Prostate gland (tissue), 2 donors: ENCODE measurements around the gene FGF6. TPM values are rescaled to one million over a fixed set of nuclear protein-coding genes. Genes with fewer than 3 reads are reported as not detected.
"Not testable (repeated sequence)": the region's sequence is repeated elsewhere in the genome, so short reads cannot be mapped to it uniquely, and the experiment has no call there.

Experiments used
- DNase-seq: peaks from one replicate; pipeline ENCODE4 v3.0.0-alpha.2; 2019; ENCODE audit warnings: low spot score
- H3K27ac ChIP-seq, 2 donors: fragments of 200-600 bp; sonication (generic); 2 replicates each; pipeline ENCODE4 v1.5.1; 2017 to 2019
- H3K27me3 ChIP-seq: fragments of 200-600 bp; sonication (generic); replicated peaks from 2 replicates; pipeline ENCODE4 v1.5.1; 2019; ENCODE audit not compliant: insufficient read depth
- H3K36me3 ChIP-seq, 2 donors: fragments of 200-600 bp; sonication (generic); 1 replicate in 1 of 2; 2 replicates in 1 of 2; pipeline versions ENCODE4 v1.5.1 to v1.8.1; 2017 to 2019
- H3K4me1 ChIP-seq: fragments of 200-600 bp; sonication (generic); replicated peaks from 2 replicates; pipeline ENCODE4 v1.5.1; 2019
- H3K4me3 ChIP-seq, 2 donors: fragments of 200-600 bp; sonication (generic); 2 replicates each; pipeline ENCODE4 v1.5.1; 2017 to 2019
- H3K9me3 ChIP-seq: fragments of 200-600 bp; sonication (generic); 2 replicates; pipeline ENCODE4 v1.5.1; 2017
- POLR2A ChIP-seq: fragments of 450-650 bp; IDR thresholded peaks from one replicate; pipeline ENCODE4 v1.6.1; 2016; ENCODE audit warnings: antibody characterized with exemption, mild to moderate bottlenecking
- POLR2AphosphoS5 ChIP-seq: sonication (generic); formaldehyde crosslinking; IDR thresholded peaks from one replicate; pipeline ENCODE4 v1.6.1; 2017; ENCODE audit warnings: antibody characterized with exemption
- WGBS: methylation state at CpG from one replicate; pipeline ENCODE4 v1.1.5; 2018; 5-methylcytosine and 5-hydroxymethylcytosine counted together
- intact Hi-C: fragments of 100-400 bp; cut with DNase I; formaldehyde crosslinking; loops from one replicate; pipeline ENCODE4 v1.14.2; 2022
- total RNA-seq, 2 donors: library from RNA; depleted of rRNA; stranded (reverse); fragments of >200 nt; gene quantifications; one replicate each; pipeline ENCODE4 v1.1.0, GENCODE V29; 2016
- TF ChIP-seq, protein P1 (sequence below), 4 experiments: fragments of 200-600 bp in 2 of 4; fragments of 450-650 bp in 2 of 4; sonication (generic) in 2 of 4; IDR thresholded peaks; 1 replicate in 3 of 4; 2 replicates in 1 of 4; pipeline ENCODE4 v1.5.1; 2016 to 2019; ENCODE audit warnings: antibody characterized with exemption in 4 of 4, mild to moderate bottlenecking in 2 of 4, moderate library complexity in 2 of 4

FGF6 gene
- total RNA-seq, 2 donors from 2014 or later = not detected

DNA sequence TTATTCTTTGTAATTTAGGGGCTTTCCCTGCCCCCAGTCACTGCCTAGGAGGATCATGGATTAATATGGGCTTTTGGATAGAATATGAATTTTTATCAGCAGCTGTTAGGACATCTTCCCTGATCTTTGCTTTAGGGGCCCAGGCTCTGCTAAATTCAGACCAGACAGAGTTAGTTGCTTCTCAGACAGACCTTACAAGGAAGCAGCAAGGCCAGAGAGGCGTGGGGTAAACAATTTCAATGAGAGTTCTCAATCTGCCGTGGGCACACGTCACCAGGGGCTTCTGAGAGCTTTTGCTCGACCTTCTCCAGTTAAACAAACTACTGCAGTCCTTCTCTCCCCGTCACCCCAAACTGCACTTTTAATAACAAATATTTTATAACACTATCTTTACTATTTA lies 27.7 kb downstream of the FGF6 start:
- H3K4me3 ChIP-seq = no peak overlapping the region
- WGBS = 20% methylated on average over 5 of the region's 5 CpGs
- no peak for DNase-seq
- no peaks in the 10 kb centered on the region for H3K36me3 ChIP-seq
- intact Hi-C loops = no loop called here
- H3K4me1 ChIP-seq = no peaks in the 10 kb centered on the region
- peaks cover 2% of the 10 kb centered on the region for H3K27me3 ChIP-seq
- TF ChIP-seq POLR2A (no peak), POLR2AphosphoS5 (no peak)
- TF ChIP-seq, protein P1, sequence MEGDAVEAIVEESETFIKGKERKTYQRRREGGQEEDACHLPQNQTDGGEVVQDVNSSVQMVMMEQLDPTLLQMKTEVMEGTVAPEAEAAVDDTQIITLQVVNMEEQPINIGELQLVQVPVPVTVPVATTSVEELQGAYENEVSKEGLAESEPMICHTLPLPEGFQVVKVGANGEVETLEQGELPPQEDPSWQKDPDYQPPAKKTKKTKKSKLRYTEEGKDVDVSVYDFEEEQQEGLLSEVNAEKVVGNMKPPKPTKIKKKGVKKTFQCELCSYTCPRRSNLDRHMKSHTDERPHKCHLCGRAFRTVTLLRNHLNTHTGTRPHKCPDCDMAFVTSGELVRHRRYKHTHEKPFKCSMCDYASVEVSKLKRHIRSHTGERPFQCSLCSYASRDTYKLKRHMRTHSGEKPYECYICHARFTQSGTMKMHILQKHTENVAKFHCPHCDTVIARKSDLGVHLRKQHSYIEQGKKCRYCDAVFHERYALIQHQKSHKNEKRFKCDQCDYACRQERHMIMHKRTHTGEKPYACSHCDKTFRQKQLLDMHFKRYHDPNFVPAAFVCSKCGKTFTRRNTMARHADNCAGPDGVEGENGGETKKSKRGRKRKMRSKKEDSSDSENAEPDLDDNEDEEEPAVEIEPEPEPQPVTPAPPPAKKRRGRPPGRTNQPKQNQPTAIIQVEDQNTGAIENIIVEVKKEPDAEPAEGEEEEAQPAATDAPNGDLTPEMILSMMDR (IDR thresholded peaks at IDR 0.05) = no peak
- peak overlapping the region; percentile 58 to 71 for H3K27ac ChIP-seq
- no peaks in the 10 kb centered on the region for H3K9me3 ChIP-seq

DNA sequence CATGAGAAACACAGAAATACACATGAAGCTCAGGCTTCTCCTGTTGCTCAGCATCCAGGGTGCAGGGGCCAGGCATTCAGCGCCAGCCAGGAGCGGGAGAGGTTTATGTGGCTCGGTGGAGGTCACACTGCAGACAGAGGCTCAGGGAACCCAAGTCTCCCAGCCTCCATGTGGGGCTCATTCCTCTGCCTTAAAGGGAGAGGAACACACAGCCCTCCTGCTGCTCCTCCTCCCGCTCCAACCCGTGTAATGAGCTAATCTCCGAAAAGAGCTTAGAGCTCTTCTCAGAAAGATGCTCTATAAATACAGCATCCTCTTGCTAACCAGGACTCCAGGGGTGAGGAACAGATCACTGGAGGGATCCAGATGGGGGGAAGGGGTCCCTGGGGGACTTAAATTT lies 28.2 kb downstream of the FGF6 start:
- TF ChIP-seq POLR2A = no peak
- TF ChIP-seq POLR2AphosphoS5 = peak; percentile 5
- intact Hi-C loops = no loop called here
- H3K27ac ChIP-seq = peak overlapping the region; percentile 58 to 71
- H3K27me3 ChIP-seq = peaks cover 2% of the 10 kb centered on the region
- DNase-seq = no peak
- 42% methylated on average over 6 of the region's 6 CpGs for WGBS
- H3K4me3 ChIP-seq = no peak overlapping the region
- no peaks in the 10 kb centered on the region for H3K4me1 ChIP-seq
- no peaks in the 10 kb centered on the region for H3K36me3 ChIP-seq
- no peaks in the 10 kb centered on the region for H3K9me3 ChIP-seq

DNA sequence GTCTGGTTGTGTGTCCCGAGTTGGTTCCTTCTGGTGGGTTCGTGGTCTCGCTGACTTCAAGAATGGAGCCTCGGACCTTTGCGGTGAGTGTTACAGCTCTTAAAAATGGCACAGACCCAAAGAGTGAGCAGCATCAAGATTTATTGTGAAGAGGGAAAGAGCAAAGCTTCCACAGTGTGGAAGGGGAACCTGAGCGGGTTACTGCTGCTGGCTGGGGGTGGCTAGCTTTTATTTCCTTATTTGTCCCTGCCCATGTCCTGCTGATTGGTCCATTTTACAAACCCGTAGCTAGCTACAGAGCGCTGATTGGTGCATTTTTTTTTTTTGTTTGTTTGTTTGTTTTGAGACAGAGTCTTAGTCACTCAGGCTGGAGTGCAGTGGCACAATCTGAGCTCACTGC lies 29.3 kb downstream of the FGF6 start:
- Histone ChIP-seq H3K4me1 (no peaks in the 10 kb centered on the region), H3K27ac (no peak overlapping the region), H3K27me3 (peaks cover 2% of the 10 kb centered on the region), H3K36me3 (no peaks in the 10 kb centered on the region), H3K9me3 (no peaks in the 10 kb centered on the region), H3K4me3 (no peak overlapping the region)
- intact Hi-C loops = no loop called here
- no peak for TF ChIP-seq POLR2A
- TF ChIP-seq POLR2AphosphoS5 = no peak
- DNase-seq = no peak
- WGBS = 77% methylated on average over 8 of the region's 8 CpGs

DNA sequence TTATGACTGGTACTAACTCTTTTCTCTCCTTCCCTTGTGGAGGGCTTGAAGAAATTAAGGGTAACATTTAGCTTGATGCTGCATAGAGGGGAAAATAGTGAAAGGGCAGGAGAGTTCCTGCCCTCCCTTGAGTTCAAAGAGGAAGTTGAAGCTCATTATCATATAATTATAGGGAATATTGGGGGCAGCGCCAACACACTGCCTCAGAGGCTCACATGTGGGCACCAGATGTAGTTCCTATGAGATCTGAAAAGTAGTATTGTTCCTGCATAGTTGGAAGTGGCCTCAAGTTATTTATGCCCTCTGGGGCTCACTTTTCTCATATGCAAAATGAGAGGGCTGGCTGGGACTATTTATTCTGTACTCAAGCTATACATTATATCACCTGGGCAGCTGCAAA lies 33.1 kb downstream of the FGF6 start:
- 74% methylated on average over 1 of the region's 1 CpG for WGBS
- intact Hi-C loops = no loop called here
- no peaks in the 10 kb centered on the region for H3K27me3 ChIP-seq
- no peaks in the 10 kb centered on the region for H3K9me3 ChIP-seq
- no peak overlapping the region for H3K4me3 ChIP-seq
- TF ChIP-seq, protein P1 (IDR thresholded peaks at IDR 0.05) = no peak
- no peak for TF ChIP-seq POLR2A
- no peak for TF ChIP-seq POLR2AphosphoS5
- no peak overlapping the region for H3K27ac ChIP-seq
- no peaks in the 10 kb centered on the region for H3K36me3 ChIP-seq
- DNase-seq = no peak
- H3K4me1 ChIP-seq = no peaks in the 10 kb centered on the region

- intact Hi-C loops = no loop called here
- Histone ChIP-seq H3K4me1 (no peaks in the 10 kb centered on the region), H3K27me3 (no peaks in the 10 kb centered on the region), H3K9me3 (no peaks in the 10 kb centered on the region), H3K27ac (no peak overlapping the region), H3K36me3 (no peaks in the 10 kb centered on the region), H3K4me3 (no peak overlapping the region)
- TF ChIP-seq, protein P1 (IDR thresholded peaks at IDR 0.05) = no peak
- TF ChIP-seq POLR2A = no peak
- no peak for TF ChIP-seq POLR2AphosphoS5
- 68% methylated on average over 3 of the region's 3 CpGs for WGBS
- no peak for DNase-seq
Measured at GRCh38 chr12:4412056-4412455, 33.6 kb downstream of the FGF6 start.

- H3K36me3 ChIP-seq = no peaks in the 10 kb centered on the region
- H3K9me3 ChIP-seq = no peaks in the 10 kb centered on the region
- no peaks in the 10 kb centered on the region for H3K27me3 ChIP-seq
- intact Hi-C loops = no loop called here
- TF ChIP-seq, protein P1 (IDR thresholded peaks at IDR 0.05) = no peak
- TF ChIP-seq POLR2A = no peak
- no peak for TF ChIP-seq POLR2AphosphoS5
- no peak overlapping the region for H3K27ac ChIP-seq
- no peak for DNase-seq
- WGBS = 89% methylated on average over 3 of the region's 3 CpGs
- no peaks in the 10 kb centered on the region for H3K4me1 ChIP-seq
- no peak overlapping the region for H3K4me3 ChIP-seq
Measured at GRCh38 chr12:4407136-4407535, 38.5 kb downstream of the FGF6 start.

DNA sequence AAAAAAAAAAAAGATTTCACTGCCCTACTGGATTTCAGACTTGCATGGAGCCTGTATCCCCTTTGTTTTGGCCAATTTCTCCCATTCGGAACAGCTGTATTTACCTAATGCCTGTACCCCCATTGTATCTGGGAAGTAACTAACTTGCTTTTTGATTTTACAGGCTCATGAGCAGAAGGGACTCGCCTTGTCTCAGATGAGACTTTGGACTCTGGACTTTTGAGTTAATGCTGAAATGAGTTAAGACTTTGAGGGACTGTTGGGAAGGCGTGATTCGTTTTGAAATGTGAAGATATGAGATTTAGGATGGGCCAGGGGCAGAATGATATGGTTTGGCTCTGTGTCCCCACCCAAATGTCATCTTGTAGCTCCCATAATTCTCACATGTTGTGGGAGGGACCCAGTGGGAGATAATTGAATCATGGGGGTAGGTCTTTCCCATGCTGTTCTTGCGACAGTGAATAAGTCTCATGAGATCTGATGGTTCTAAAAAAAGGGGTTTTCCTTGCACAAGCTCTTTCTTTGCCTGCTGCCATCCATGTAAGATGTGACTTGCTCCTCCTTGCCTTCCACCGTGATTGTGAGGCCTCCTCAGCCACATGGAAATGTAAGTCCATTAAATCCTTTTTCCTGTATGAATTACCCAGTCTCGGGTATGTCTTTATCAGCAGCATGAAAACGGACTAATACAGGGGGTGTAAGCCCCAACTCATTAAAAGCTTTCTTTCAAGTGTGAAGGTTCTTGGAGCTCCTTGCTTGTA lies 40.6 kb downstream of the FGF6 start:
- H3K9me3 ChIP-seq, H3K27me3 ChIP-seq, intact Hi-C loops, H3K27ac ChIP-seq, H3K4me3 ChIP-seq, DNase-seq, H3K4me1 ChIP-seq, H3K36me3 ChIP-seq: not testable (repeated sequence)
- 87% methylated on average over 8 of the region's 8 CpGs for WGBS
